Measurements from ENCODE around the gene FOXI1. TPM values are rescaled to one million over a fixed set of nuclear protein-coding genes. Genes with fewer than 3 reads are reported as not detected.
"Not testable (repeated sequence)": the region's sequence is repeated elsewhere in the genome, so short reads cannot be mapped to it uniquely, and the experiment has no call there.

Gene FOXI1
- polyA plus RNA-seq, 2 of the 4 experiments (the other 2 are of a cell fraction): not detected

GRCh38 chr5:170138273-170138672 is 32.6 kb downstream of the FOXI1 start:
- no peak for FAIRE-seq
- POLR2A ChIA-PET: no interaction called here
- WGBS (ENCODE audit: missing lambda C conversion rate): 90% methylated on average over 4 of the region's 4 CpGs

GRCh38 chr5:170139786-170140335 is 34.2 kb downstream of the FOXI1 start:
- Histone ChIP-seq H3K9me3 (no peaks in the 10 kb centered on the region), H3K27ac (peak overlapping the region in 1 of 2 experiments; percentile 32; a peak in 1 of 6 replicates), H3K4me2 (no peak overlapping the region), H3K4me3 (no peak overlapping the region), H3K4me1 (0 out of 3 replicates have a peak, but pooled peaks cover 5% of the 10 kb centered on the region)
- no peak for TF ChIP-seq BHLHE40 (IDR thresholded peaks at IDR 0.05; ENCODE audit: low read depth, low read length)
- TF ChIP-seq HOXB13 (CRISPR knock-in tag; IDR thresholded peaks at IDR 0.05; ENCODE audit: low read depth): no peak
- TF ChIP-seq MYC (IDR thresholded peaks at IDR 0.05; ENCODE audit: borderline replicate concordance, low read length): no peak
- no peak for TF ChIP-seq USF2 (IDR thresholded peaks at IDR 0.05)
- TF ChIP-seq ZSCAN20 (CRISPR knock-in tag; IDR thresholded peaks at IDR 0.05): no peak
- no peak for TF ChIP-seq RAD21 (conservative IDR thresholded peaks at IDR 0.05 in 1 of 2, IDR thresholded peaks at IDR 0.05 in 1 of 2)
- TF ChIP-seq JUNB (IDR thresholded peaks at IDR 0.05): no peak
- TF ChIP-seq E2F6 (IDR thresholded peaks at IDR 0.05; ENCODE audit: borderline replicate concordance, low read depth): no peak
- no peak for TF ChIP-seq FOSB (CRISPR knock-in tag; IDR thresholded peaks at IDR 0.05)
- no peak for TF ChIP-seq CEBPB (IDR thresholded peaks at IDR 0.05)
- no peak for TF ChIP-seq ZC3H11A (IDR thresholded peaks at IDR 0.05)
- TF ChIP-seq ZNF302 (CRISPR knock-in tag; IDR thresholded peaks at IDR 0.05): no peak
- TF ChIP-seq HEYL (CRISPR knock-in tag; IDR thresholded peaks at IDR 0.05): no peak
- TF ChIP-seq CBX8 (IDR thresholded peaks at IDR 0.05): no peak
- no peak for TF ChIP-seq FOXS1 (CRISPR knock-in tag; IDR thresholded peaks at IDR 0.05)
- no peak for TF ChIP-seq KDM1A (IDR thresholded peaks at IDR 0.05; ENCODE audit: low read depth)
- no peak for TF ChIP-seq ZFP36 (IDR thresholded peaks at IDR 0.05; ENCODE audit: borderline replicate concordance, partially characterized antibody)
- no peak for TF ChIP-seq KDM5A (IDR thresholded peaks at IDR 0.05)
- TF ChIP-seq HES2 (IDR thresholded peaks at IDR 0.05): no peak
- no peak for TF ChIP-seq CHD2 (IDR thresholded peaks at IDR 0.05; ENCODE audit: low read length, partially characterized antibody)
- ATAC-seq (no peak), DNase-seq (ENCODE audit: low read depth in 1 of 2, low spot score in 1 of 2) (peak in 1 of 2 experiments; percentile 2), FAIRE-seq (no peak)
- ChIA-PET POLR2A (no interaction called here), CTCF (interaction anchor here (0.8 to 1.2 kb wide), 2 partner anchors 11 to 44 kb away, joined by 3 read pairs; no protein-coding TSS in a partner anchor)
- WGBS (ENCODE audit: missing lambda C conversion rate): 64% methylated on average over 9 of the region's 9 CpGs

More at GRCh38 chr5:170138273-170138672, 32.6 kb downstream of the FOXI1 start:
- no peak overlapping the region for H3K4me2 ChIP-seq
- TF ChIP-seq MYC (IDR thresholded peaks at IDR 0.05; ENCODE audit: borderline replicate concordance, low read length): no peak
- H3K4me1 ChIP-seq: 0 out of 3 replicates have a peak, but pooled peaks cover 5% of the 10 kb centered on the region
- H3K27ac ChIP-seq: no peak overlapping the region
- no peaks in the 10 kb centered on the region for H3K9me3 ChIP-seq
- H3K4me3 ChIP-seq: no peak overlapping the region
- CTCF ChIA-PET: interaction anchor here (1.2 to 1.5 kb wide), 2 partner anchors 38 to 46 kb away, joined by 3 read pairs; no protein-coding TSS in a partner anchor
- no peak for DNase-seq (ENCODE audit: low read depth in 1 of 2, low spot score in 1 of 2)
- no peak for ATAC-seq

GRCh38 chr5:170141196-170141595 is 35.5 kb downstream of the FOXI1 start:
- FAIRE-seq; H3K9me3 ChIP-seq; H3K4me2 ChIP-seq; H3K4me3 ChIP-seq; POLR2A ChIA-PET; H3K27ac ChIP-seq; ATAC-seq; DNase-seq (ENCODE audit: low read depth in 1 of 2, low spot score in 1 of 2); H3K4me1 ChIP-seq: not testable (repeated sequence)
- WGBS (ENCODE audit: missing lambda C conversion rate): 84% methylated on average over 7 of the region's 7 CpGs
- CTCF ChIA-PET: interaction anchor here (0.6 to 2.1 kb wide), 3 partner anchors 20 to 71 kb away, joined by 3 to 5 read pairs (median 4); no protein-coding TSS in a partner anchor

Data from A549 (cell line).